IPS-20b (cell line): ENCODE data around the gene CCL17.
"Not testable (repeated sequence)": the region's sequence is repeated elsewhere in the genome, so short reads cannot be mapped to it uniquely, and the experiment has no call there.

ENCODE experiments used
- H3K27ac ChIP-seq: one replicate; pipeline ENCODE4 v1.5.1; 2013; ENCODE audit warnings: low read length
- H3K27me3 ChIP-seq: 2 replicates; pipeline ENCODE4 v1.6.1; 2013; ENCODE audit warnings: mild to moderate bottlenecking, low read length, inconsistent platforms; ENCODE audit not compliant: insufficient read depth
- H3K36me3 ChIP-seq: 2 replicates; pipeline ENCODE4 v1.6.1; 2013; ENCODE audit warnings: low read depth, mild to moderate bottlenecking, inconsistent platforms, low read length, moderate library complexity; ENCODE audit not compliant: insufficient read depth
- H3K4me1 ChIP-seq: 2 replicates; pipeline ENCODE4 v1.6.1; 2013; ENCODE audit warnings: mild to moderate bottlenecking, control low read depth, inconsistent platforms, low read length, moderate library complexity; ENCODE audit not compliant: insufficient read depth
- H3K4me3 ChIP-seq: 2 replicates; pipeline ENCODE4 v1.5.1; 2013; ENCODE audit warnings: mild to moderate bottlenecking, low read length, inconsistent platforms
- H3K9ac ChIP-seq: 2 replicates; pipeline ENCODE4 v1.6.1; 2013; ENCODE audit warnings: low read depth, mild to moderate bottlenecking, inconsistent platforms, low read length, moderate library complexity
- H3K9me3 ChIP-seq: 2 replicates; pipeline ENCODE4 v1.6.1; 2013; ENCODE audit warnings: mild to moderate bottlenecking, low read depth, low read length, inconsistent platforms; ENCODE audit not compliant: insufficient read depth

The CCL17 gene

DNA sequence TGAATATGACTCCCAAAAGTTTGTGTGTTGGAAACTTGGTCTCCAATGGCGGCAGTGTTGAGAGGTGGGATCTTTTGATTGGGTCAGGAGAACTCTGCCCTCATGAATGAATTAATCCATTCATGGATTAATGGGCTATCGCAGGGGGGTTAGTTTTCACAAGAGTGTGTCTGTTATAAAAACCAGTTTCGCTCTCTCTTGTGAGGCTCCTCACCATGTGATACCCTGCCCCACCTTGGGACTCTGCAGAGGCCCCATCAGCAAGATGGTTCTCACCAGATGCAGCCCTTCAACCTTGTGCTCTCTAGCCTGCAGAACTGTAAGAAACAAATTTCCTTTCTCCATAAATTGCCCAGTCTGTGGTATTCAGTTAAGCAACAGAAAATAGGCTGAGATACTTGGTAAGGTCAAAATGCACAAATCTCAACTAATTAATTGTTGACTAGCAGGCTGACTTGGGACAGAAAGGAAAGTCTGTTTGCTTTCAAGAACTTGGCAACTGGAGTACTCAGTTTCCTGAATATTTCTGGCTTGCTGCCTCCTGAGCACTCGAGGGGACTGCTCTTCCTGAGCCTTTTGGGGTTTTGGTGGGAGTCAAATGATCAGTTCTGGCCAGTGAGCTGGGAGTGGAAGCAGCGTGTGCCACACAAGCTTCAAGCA lies 13.8 kb upstream of the CCL17 start:
- Histone ChIP-seq H3K9ac (no peak overlapping the region), H3K27me3 (no peaks in the 10 kb centered on the region)

DNA sequence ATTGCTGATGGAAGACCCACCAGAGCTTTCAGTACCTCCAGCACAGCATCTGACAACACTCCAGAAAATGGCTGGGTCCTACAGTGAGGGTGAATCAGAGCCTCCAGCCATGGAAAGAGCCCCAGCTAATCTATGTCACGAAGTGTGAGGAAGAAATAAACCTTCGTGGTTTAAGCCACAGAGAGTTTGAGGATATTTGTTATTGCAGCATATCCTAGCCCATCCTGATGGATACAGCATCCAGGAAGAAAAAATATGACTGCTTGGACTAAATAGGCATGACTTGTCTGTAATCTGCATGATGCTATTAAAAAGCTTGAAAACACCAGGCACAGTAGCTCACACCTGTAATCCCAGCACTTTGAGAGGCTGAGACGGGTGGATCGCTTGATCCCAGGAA lies 13.3 kb upstream of the CCL17 start:
- no peaks in the 10 kb centered on the region for H3K9me3 ChIP-seq
- H3K27me3 ChIP-seq = no peaks in the 10 kb centered on the region
- no peak overlapping the region for H3K9ac ChIP-seq
- peaks cover 4% of the 10 kb centered on the region; the same call in 1 of the 2 replicates for H3K4me1 ChIP-seq
- H3K4me3 ChIP-seq = no peak overlapping the region
- H3K36me3 ChIP-seq = no peaks in the 10 kb centered on the region
- H3K27ac ChIP-seq = no peak overlapping the region

More for the DNA sequence above, 13.8 kb upstream of the CCL17 start:
- no peak overlapping the region for H3K27ac ChIP-seq
- H3K4me3 ChIP-seq = no peak overlapping the region
- peaks cover 4% of the 10 kb centered on the region; the same call in 1 of the 2 replicates for H3K4me1 ChIP-seq
- no peaks in the 10 kb centered on the region for H3K36me3 ChIP-seq
- H3K9me3 ChIP-seq = no peaks in the 10 kb centered on the region

DNA sequence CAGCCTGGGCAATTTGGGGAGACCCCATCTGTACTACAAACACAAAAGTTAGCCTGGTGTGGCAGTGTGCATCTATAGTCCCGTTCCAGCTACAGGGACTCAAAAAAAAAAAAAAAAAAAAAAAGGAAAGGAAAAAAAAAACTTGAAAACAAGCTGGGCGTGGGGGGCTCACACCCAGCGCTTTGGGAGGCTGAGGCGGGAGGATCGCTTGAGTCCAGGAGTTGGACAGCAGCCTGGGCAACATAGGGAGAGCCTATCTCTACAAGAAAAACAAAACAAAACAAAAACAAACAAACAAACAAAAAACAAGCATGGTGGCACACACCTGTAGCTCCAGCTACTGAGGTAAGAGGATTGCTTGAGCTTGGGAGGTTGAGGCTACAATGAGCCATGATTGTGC lies 12.9 kb upstream of the CCL17 start:
- Histone ChIP-seq H3K4me3 (no peak overlapping the region), H3K27me3 (no peaks in the 10 kb centered on the region), H3K9ac (no peak overlapping the region), H3K27ac (no peak overlapping the region), H3K36me3 (no peaks in the 10 kb centered on the region), H3K4me1 (peaks cover under 1% of the 10 kb centered on the region; the same call in 1 of the 2 replicates), H3K9me3 (no peaks in the 10 kb centered on the region)

DNA sequence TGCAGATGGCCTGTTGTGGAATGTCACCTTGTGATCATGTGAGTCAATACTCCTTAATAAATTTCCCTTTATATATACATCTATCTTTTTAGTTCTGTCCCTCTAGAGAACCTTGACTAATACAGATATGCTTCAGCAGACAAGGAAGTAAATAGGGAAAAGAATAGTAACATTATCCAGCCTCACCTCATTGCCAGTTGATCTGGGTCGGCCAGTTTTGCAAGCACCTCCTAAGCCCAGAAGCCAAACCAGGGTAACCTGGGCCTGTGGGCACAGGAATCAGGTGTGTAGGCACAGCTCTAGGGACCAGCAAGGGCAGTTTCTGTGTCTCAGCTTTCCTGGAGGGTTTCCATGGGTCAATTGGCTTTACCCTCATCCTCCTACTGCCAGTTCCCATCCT lies 11.9 kb upstream of the CCL17 start:
- H3K9me3 ChIP-seq = no peaks in the 10 kb centered on the region
- no peaks in the 10 kb centered on the region for H3K4me1 ChIP-seq
- no peak overlapping the region for H3K4me3 ChIP-seq
- H3K27ac ChIP-seq = no peak overlapping the region
- no peaks in the 10 kb centered on the region for H3K27me3 ChIP-seq
- no peak overlapping the region for H3K9ac ChIP-seq
- no peaks in the 10 kb centered on the region for H3K36me3 ChIP-seq

DNA sequence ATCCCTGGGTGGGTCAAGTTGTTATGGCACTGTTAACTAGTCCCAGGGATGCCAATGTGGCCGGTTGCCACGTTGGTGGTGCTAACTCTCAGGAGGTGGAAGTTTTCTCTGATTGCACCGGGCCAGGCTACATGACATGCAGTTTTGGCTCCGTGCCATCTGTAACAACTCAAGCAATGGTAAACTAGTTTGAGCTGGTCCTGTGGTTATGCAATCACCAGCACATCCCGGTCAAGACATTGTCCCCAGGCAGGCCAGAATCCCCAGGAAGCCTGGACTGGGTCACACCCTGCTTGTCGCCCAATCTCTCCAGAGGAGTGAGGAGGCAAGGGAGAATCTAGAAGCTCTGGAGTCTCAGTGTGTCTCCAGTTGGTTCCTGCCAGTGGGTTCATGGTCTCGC lies 10.1 kb upstream of the CCL17 start:
- H3K9ac ChIP-seq = no peak overlapping the region
- no peaks in the 10 kb centered on the region for H3K4me1 ChIP-seq
- no peaks in the 10 kb centered on the region for H3K9me3 ChIP-seq
- H3K4me3 ChIP-seq = no peak overlapping the region
- no peak overlapping the region for H3K27ac ChIP-seq
- no peaks in the 10 kb centered on the region for H3K36me3 ChIP-seq
- no peaks in the 10 kb centered on the region for H3K27me3 ChIP-seq

DNA sequence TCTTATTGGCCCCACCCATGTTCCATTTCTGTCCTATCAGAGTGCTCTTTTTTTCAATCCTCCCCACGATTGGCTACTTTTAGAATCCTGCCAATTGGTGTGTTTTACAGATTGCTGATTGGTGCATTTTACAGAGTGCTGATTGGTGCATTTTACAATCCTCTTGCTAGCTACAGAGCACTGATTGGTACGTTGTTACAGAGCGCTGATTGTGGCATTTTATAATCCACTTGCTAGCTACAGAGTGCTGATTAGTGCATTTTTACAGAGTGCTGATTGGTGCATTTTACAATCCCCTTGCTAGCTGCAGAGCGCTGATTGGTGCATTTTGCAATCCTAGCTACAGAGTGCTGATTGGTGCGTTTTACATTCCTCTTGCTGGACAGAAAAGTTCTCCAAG lies 9.5 kb upstream of the CCL17 start:
- Histone ChIP-seq H3K27ac (no peak overlapping the region), H3K27me3 (no peaks in the 10 kb centered on the region), H3K4me3 (no peak overlapping the region), H3K4me1 (no peaks in the 10 kb centered on the region), H3K36me3 (no peaks in the 10 kb centered on the region), H3K9me3 (no peaks in the 10 kb centered on the region), H3K9ac (no peak overlapping the region)

DNA sequence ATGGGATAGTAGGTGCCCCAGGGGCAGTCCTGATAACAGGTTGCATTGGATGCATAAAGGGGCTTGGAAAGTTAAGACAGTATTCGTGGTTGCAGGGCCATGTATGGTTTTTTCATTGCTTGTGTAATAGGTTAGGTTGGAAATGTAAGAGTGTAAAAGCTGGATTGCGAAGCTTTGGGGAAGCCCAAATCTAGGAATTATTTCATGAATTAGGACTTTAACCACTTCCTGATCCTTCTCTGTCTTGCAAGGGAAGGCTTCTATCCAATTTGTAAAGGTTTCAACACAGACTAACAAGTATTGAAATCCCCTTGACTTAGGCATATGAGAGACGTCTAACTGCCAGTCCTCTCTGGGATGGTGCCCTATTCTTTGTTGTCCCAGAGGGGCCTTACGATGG lies 7.8 kb upstream of the CCL17 start:
- no peaks in the 10 kb centered on the region for H3K4me1 ChIP-seq
- no peaks in the 10 kb centered on the region for H3K9me3 ChIP-seq
- no peak overlapping the region for H3K4me3 ChIP-seq

DNA sequence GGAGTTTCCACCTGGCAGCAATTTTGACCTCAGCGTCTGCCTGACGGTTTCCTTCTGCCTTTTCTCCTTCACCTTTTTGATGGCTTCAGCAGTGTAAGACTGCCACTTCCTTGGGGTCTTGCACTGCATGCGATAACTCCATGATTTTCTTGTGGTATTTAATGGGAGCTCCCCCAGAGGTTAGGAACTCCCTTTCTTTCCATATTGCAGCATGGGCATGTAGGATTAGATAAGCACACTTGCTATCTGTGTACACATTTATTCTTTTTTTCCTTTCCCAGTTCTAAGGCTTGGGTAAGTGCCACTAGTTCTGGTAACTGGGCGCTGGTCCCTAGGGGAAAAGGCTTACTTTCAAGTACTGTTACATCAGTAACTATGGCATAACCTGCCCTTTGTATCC lies 7.1 kb upstream of the CCL17 start:
- not testable (repeated sequence) for H3K27me3 ChIP-seq, H3K9me3 ChIP-seq, H3K4me3 ChIP-seq, H3K9ac ChIP-seq, H3K4me1 ChIP-seq, H3K36me3 ChIP-seq, H3K27ac ChIP-seq

More for the DNA sequence above, 7.8 kb upstream of the CCL17 start:
- Histone ChIP-seq H3K27me3 (no peaks in the 10 kb centered on the region), H3K9ac (no peak overlapping the region), H3K27ac (no peak overlapping the region), H3K36me3 (no peaks in the 10 kb centered on the region)

DNA sequence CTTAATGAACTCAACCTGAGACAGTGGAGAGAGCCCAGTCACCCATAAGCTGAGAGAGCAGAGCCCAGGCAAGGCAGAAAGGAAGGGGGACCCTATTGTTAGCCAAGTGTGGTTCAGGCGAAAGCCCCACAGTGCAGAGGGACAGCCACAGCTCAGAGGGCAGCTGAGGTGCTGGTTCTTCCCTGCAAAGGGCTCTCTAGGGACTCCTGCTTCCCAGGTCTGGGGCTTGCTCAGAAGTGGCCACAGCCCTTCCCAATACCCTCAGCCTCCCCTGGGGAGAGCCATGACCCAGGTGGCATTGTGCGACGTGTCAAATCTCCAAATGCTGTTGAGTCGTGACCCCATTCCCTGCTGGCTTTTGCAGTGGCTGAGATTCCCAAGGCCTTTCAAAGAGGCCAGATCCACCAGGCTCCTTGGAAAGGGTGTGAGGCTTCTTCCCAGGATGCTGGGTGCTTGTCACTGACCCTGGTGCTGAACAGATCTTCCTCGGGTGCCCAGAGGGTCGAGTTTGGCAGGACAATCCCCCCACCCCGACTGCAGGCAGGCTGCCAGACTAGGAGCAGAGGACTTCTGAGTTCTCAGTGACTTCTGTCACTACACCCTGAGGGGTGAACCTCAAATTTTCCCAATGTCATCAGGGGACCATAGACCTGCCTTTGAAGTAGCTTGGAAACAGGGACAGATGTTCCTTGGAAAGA lies 2.5 kb upstream of the CCL17 start:
- Histone ChIP-seq H3K27me3 (no peaks in the 10 kb centered on the region; the same call in 1 of the 2 replicates), H3K4me3 (no peak overlapping the region), H3K9me3 (no peaks in the 10 kb centered on the region), H3K27ac (no peak overlapping the region), H3K36me3 (no peaks in the 10 kb centered on the region), H3K4me1 (no peaks in the 10 kb centered on the region), H3K9ac (no peak overlapping the region)

DNA sequence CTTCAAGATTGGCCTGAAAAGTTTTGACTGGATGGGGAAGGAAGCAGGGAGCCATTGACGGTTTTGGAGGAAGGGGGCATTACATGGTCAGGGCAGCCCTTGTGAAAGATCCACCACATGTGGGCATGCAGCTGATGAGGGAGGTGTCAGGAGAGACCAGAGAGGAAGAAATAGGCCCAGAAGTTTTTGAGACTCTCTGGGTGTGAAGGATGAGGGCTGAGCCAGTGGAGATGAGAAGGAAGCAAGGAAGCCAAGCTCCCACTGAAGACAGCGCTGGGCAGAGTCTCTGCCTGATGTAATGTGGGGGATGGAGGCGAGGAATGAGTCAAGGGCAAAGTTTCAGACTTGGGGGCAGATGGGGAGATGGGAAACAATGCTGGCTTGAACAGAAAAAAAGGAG lies 530 bp downstream of the CCL17 start:
- Histone ChIP-seq H3K36me3 (no peaks in the 10 kb centered on the region), H3K4me1 (no peaks in the 10 kb centered on the region), H3K27ac (no peak overlapping the region), H3K27me3 (no peaks in the 10 kb centered on the region; the same call in 1 of the 2 replicates), H3K9ac (no peak overlapping the region), H3K4me3 (no peak overlapping the region), H3K9me3 (no peaks in the 10 kb centered on the region)

DNA sequence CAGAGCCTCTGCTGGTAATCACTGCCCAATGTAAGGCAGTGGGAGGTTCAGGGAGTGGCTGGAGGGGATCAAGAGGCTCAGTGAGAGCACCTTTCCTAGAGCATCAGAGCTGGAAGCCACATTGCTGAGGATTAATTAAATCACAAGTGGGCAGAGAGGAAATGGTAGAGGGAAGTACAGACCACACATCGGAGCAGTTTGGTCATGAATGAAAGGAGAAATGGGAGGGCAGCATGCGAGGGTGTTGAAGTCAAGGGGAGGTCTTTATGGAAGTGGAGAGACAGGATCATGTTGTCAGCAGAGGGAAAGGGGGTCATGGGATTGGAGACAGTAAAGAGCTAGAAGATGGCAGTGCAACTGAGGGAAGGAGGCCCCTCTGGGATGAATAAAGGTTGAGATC lies 2.3 kb downstream of the CCL17 start:
- Histone ChIP-seq H3K4me1 (no peaks in the 10 kb centered on the region), H3K27me3 (no peaks in the 10 kb centered on the region; the same call in 1 of the 2 replicates), H3K4me3 (no peak overlapping the region), H3K27ac (no peak overlapping the region), H3K9ac (no peak overlapping the region), H3K9me3 (no peaks in the 10 kb centered on the region), H3K36me3 (no peaks in the 10 kb centered on the region)
